NCI-H460 (cell line): ENCODE data around the gene OAT. TPM values are rescaled to one million over a fixed set of nuclear protein-coding genes. Genes with fewer than 3 reads are reported as not detected.

Experiments used
- DNase-seq: peaks from one replicate; pipeline ENCODE4 v3.0.0-alpha.2; 2016; ENCODE audit warnings: low read depth; ENCODE audit errors: extremely low read depth
- polyA plus RNA-seq: library from polyadenylated mRNA; depleted of rRNA; stranded (reverse); fragments of >200 nt; gene quantifications from 2 replicates; pipeline ENCODE4 v1.2.3, GENCODE V29; 2014; cell fraction: nucleus; rRNA removed
- total RNA-seq: library from RNA; depleted of rRNA; stranded (reverse); fragments of >200 nt; shearing (Covaris generic); gene quantifications from 2 replicates; pipeline ENCODE4 v1.2.3, GENCODE V29; 2014; rRNA removed

OAT gene
- total RNA-seq: 71.9 and 83.7 TPM in 2 replicates
- polyA plus RNA-seq: 73.5 and 103 TPM in 2 replicates

DNA sequence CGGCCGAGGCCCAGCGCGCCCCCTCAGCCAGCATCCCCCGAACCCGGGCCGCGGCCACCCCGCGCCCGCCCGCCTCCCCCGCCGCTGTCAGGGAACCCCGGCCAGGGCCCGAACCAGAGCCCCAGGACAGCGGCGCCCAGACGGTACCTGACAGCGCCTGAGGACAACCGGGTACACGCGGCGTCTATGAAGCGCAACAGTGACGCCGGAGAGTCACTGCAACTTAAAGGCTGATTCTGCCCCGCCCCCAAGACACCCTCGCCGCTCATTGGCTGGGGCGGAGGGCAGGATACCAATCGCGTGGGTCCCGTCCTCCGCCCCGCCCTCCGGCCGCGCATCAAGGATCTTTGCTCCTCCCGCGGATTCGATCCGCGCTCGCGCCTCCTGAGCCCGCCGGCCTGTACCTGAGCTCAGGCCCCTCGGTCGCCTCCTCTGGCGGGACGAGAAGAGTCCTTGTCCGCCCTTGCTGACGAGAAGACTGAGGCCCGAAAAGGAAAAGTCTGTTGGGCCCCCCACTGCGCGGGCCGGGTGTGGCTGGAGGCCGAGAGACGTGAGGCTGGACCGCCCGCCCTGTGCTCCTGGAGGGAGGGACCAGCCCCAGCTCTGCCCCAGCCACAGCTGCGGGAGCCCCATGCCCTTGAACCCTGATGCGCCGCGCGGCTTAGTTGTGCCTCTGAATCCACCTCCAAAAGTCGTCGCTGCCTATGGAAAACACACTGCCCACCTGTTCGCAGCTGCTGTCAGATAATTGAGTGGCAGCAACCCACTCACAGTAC is at the start of gene OAT:
TSS of gene OAT (minus strand) at position 198 of the 776 bp plus-strand sequence. CDS start 6,752 bp downstream, outside the sequence.
- peak; percentile 95 for DNase-seq

DNA sequence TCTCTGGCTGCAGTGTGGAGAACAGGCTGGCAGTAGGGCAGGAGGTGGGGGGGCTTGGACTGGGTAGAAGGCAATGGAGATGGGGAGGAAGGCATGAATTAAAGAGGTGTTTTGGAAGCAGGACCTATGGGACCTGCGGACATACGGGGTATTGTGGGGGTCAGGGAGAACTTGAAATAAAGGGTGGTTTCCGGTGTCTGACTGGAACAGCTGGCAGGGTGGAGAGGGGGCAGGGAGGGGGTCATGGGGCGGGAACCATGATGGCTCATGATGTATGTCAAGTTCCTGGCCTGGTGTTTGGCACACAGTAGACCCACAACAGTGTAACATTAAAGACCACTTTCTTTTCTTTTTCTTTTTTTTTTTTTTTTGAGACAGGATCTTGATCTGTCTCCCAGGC is 48.4 kb upstream of the OAT start:
- DNase-seq: no peak

DNA sequence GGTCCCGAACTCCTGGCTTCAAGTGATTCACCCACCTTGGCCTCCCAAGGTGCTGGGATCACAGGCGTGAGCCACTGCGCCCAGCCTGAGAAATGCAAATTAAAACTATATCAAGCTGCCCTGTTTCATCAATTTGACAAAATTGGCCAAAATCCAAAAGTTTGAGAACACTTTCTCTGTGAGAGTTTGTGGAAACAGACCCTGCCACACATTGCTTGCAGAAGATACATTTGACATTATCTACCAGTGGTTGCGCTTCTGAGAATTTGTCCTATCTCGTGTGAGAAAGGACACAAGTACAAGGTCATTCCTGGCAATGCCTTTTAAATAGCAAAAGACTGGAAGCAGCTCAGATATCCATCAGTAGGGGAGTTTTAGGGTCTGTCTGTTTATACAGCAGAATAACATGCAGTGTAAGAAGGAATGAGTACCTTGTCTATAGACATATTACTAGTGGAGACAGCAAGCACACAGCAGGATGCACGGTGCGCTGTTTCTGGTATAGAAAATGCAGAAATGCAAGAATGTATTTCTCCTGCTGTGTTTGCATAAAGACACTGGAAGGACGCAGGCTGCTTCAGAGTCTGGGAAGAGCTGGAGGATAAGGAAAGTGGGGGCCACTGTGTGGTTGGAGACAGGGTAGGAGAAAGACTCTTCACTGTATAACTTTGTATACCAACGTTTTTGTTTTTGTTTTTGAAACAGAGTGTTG is 47.2 kb upstream of the OAT start:
- no peak for DNase-seq

DNA sequence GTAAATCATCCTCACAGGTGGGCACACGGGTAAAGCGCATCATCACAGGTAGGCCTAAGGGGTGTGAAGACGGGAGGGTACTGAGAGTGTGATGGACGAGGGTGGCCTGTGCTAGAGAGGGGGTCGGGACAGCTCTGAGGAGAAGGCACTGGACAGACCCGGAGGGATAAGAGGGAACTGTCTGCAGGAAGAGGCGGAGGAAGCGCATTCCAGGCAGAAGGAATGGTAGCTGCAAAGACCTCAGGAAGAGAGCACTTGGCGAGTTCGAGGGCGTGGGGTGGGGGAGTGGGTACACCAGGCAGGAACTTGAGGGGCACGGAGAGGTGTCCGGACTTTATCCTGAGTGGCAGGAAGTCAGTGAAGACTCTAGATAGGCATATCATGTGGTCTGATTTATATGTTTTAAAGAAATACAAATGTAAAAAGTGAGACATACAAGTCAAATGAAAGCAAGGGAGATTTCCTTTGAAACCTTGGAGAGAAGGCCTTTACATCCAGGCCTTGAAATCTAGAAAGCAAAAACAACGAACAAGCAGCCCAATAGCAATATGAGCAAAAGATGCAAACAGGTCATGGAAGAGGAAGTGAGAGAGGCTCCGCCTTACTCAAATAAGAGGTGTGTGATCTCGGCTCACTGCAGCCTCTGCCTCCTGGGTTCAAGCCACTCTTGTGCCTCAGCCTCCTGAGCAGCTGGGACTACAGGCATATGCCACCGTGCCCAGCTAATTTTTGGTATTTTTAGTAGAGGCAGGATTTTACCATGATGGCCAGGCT is 46.5 kb upstream of the OAT start:
- DNase-seq: no peak

DNA sequence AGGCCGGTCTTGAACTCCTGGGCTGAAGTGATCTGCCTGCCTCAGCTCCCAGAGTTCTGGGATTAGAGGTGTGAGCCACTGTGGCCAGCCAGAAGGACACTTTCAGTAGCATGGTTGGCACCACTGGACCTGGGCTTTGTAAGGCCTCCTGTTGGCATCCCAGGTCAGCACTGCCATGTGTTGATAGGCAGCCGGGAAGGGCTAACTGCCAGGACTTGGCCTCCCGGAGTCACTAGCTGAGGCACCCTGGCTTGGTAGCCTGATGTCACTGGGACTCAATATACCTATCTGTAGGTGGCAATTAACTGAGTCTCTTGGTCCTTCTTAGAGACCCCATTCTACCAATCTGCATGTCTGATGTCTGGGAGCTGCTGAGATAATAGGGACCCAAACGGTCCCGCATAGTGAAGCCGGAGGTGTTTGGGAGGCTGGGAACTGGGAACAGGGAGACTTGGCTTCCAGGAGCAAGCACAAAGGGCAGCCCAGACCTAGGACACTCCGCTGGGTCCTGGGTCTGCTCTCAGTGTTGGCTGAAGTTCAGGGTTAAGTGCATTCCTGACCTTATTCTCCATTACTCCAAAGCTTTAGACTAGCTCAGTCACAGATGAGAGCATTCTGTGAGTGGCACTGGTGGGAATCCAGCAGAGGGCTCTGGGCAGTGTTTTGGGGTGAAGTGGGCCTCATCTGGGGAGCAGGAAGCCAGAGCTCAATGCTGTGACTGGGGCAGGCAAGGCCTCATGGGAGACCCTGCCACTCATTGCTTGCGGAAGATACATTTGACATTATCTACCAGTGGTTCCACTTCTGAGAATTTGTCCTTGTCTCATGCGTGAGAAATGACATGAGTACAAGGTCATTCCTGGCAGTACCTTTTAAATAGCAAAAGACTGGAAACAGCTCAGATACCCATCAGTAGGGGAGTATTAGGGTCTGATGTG is 45.6 kb upstream of the OAT start:
- DNase-seq: no peak

DNA sequence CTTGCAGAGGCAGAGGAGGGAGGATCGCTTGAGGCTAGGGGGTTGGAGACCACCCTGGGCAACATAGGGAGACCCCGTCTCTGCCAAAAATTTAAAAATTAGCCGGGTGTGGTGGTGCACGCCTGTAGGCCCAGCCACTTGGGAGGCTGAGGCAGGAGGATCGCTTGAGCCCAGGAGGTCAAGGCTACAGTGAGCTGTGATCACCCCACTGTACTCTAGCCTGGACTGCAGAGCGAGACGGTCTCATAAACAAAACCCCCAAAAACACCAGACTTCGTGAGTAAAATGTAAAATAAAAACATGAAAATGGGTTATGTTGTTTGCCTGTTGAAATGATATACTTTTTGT is 43.6 kb upstream of the OAT start:
- no peak for DNase-seq

DNA sequence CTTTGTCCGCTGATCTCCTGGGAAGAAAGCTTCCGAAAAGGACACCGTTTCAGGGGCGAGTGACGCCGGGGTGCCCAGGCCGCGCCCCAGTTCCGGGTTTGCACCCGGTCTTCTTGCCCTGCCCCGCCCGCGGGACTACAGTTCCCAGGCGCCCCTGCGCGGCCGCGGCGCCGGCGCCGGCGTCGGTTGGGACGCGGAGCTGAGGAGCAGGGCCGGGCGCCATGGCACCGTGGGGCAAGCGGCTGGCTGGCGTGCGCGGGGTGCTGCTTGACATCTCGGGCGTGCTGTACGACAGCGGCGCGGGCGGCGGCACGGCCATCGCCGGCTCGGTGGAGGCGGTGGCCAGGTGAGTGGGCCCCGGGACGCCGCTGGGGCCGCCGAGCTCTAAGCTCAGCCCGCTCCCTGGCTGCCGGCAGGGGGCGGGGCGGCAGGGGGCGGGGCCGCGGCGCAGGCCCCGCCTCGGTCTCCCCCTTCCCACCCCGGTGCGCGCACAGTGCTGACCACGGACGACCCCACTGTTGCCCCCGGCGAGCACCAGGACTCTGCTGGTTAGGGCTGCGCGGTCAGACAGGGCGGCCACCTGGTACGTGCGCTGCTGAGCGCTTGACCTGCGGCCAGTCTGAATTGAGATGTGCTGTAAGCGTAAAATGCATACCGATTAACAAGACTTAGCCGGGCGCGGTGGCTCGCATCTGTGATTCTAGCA is 43.1 kb upstream of the OAT start, which contains the start of gene LHPP:
TSS of gene LHPP (plus strand) at position 182 of the 706 bp plus-strand sequence. CDS start at position 222, 40 bp downstream.
- DNase-seq: peak; percentile 79

DNA sequence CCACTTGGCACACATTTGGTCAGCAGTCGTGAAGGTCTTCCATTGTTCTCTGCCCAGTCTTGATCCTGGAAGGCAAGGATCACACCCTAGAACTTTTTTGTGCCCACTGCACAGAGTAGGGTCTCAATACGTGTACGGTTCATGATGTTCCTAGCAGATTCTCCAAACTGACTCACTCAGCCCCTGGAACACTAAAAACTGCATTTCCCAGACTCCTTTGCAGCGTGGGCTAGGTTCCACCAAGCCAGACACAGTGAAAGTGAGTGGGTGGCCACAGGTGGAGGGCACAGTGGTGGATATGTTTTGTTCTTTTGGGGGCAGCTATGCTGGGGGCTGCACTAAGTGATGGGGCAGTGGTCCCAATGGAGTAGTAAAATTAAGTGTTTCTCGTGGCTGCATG is 41.4 kb upstream of the OAT start:
- DNase-seq: no peak

DNA sequence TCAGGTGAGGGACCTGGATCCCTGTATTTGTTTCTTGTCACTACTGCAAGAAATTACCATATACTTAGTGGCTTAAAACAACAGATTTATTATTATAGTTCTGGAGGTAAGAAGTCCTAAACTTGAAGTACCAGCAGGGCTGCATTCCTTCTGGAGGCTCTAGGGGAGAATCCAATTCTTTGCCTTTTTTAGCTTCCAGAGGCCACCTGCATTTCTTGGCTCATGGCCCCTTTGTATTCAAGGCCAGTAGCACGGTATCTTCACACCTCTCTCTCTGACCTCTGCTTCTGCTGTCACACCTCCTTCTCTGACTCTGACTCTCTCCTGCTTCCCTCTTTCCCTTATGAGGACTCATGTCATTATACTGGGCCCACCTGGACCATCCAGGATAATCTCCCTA is 40.7 kb upstream of the OAT start:
- DNase-seq: no peak

DNA sequence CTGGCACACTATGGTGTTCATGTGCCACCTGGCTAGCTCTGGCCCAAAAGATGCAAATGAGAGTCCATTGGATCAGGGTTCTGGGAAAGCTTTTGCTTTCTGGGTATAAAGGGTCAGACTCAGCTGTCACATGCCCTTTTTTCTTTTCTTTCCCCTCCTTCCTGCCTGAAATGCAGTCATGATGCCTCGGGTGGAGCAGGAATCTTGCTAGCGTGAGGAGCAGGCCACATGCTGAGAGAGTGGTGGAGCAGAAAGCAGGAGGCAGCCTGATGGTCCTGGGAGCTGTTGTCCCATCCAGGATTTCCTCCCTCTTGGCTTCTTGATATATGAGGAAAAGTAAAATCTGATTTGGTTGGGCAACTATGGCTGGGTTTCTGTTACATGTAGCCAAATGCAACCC is 40.2 kb upstream of the OAT start:
- DNase-seq: no peak

DNA sequence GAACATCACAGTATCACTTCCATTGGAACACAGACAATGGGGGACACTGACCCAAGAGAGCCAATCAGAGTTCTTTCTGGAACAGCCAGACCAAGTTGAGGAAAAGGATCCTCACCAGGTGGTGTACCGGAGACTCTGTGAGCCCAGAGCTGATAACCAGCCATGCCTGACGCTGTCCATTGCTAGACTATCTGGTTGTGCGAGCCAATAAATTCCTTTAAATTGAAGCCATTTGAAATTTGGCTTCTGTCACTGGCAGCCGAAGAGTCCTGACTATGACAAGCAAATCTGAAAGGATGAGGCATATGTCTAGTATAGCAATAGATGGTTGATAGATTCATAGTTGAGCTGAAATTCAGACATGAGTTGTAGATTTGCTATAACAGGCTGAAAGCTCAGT is 39.8 kb upstream of the OAT start:
- DNase-seq: no peak

DNA sequence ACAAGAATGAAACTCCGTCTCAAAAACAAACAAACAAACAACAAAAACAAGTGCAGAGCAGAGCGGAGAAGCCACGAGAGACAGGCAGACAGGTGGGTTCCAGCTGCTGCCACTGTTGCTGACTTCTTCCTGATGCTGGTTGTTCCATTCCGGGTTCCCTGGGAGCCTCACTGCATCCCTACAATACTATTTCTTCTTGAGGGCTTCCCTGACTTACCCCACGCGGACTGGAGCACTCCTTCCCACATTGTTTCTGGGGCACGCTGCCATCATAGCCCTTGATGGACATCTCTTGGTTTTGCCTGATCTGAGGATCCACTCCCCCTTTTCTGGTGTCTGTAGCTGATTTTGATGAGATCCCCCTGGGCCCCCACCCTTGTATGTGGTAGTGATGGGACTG is 36.7 kb upstream of the OAT start:
- DNase-seq: no peak

DNA sequence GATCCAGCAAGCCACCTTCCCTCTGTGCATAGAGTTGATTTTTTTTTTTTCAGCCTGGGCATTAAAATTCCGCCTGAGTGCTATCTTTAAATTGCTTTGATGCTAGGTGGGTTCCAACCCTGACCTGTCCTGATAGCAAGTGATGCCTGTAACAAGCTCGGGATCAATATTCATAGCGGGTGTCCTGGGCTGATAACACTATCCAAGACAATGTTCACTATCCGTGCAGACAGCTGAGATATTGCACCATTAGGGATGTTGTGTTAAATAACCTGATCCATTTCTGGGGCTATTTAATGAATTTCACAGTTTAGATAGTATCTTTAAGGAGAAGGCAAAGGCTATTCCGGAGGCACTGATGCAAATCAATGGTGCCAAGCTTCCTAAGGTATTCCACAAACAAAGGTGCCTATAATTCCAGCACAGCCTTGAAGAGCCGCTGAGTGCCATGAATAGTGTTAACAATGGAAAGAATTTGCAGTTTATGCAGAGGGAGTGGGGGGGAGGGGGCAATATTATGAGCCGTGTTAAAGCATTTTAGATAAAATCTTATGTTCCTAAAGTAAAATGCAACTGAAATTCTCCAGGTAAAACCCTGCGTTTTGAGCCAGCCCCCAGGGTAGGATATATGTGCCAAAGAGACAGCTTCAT is 35.4 kb upstream of the OAT start:
- no peak for DNase-seq

DNA sequence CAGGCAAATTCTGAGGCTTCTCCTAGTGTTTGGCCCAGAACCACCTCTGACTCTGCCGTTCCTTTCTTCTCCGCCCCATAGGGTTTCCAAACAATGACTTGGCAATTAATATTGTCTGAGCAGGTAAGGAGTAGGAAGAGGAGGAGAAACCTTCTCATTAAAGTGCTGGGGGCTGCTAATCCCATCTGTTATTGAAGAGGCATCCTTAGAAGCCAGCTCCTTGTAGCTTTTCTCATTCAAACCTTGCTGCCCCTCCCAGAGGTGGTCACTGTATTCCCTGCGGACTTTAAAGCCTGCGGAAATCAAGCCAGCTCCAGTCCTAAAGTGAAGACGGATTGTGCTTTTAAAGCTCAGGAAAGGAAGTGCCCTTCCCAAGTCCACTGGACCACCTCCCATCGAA is 32.6 kb upstream of the OAT start:
- DNase-seq: no peak

DNA sequence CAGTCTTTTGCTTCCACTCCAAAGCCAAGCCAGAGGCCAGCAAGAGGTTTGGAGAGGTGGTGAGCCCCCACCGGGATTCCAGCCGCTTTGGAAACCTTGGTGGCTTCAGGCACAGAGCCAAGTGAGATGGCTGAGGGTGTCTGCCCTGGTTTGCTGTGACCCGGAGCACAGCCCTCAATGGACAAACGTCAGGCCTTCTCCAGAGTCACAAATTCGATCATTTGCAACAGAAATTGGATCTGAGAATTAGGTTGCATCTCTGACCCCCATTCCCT is 32.0 kb upstream of the OAT start:
- no peak for DNase-seq

DNA sequence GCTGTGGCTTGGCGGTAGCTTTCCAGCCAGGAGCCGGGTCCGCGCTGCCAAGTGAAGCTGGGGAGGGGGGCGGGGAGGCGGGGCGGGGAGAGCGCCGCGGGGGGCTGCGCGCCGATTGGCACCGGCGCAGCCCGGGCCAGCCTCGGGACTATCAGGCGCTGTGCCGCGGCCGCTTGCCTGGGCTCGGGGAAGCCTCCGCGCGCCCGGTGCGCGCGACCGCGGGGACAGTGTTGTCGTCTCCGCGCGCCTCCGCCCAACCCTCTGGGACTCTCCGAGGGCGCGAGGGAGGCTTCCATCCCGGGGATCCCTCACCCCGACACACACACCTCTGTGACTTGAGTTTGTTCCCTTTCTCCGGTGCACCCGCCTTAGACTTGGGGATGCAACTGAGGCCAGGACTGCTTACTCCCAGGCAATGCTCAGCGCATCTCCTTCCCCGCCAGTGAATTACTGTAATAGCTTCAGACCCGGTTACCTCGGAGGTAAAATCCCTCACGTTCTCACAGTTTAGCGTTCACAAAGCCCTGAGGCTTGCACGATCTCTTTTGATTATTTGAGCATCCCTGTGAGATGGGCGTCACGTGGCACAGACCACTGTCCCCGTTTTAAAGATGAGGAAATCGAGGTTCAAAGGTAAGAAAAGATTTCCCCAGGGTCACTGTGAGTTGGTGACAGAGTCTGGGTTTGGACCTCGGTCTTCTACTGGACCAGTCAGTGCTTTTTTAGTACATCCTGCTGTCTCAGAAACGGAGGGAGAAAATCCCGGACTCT is 31.5 kb upstream of the OAT start, which contains the start of gene NKX1-2:
TSS of gene NKX1-2 (minus strand) at position 24 of the 771 bp plus-strand sequence. CDS start 92 bp downstream, outside the sequence.
- DNase-seq: no peak

DNA sequence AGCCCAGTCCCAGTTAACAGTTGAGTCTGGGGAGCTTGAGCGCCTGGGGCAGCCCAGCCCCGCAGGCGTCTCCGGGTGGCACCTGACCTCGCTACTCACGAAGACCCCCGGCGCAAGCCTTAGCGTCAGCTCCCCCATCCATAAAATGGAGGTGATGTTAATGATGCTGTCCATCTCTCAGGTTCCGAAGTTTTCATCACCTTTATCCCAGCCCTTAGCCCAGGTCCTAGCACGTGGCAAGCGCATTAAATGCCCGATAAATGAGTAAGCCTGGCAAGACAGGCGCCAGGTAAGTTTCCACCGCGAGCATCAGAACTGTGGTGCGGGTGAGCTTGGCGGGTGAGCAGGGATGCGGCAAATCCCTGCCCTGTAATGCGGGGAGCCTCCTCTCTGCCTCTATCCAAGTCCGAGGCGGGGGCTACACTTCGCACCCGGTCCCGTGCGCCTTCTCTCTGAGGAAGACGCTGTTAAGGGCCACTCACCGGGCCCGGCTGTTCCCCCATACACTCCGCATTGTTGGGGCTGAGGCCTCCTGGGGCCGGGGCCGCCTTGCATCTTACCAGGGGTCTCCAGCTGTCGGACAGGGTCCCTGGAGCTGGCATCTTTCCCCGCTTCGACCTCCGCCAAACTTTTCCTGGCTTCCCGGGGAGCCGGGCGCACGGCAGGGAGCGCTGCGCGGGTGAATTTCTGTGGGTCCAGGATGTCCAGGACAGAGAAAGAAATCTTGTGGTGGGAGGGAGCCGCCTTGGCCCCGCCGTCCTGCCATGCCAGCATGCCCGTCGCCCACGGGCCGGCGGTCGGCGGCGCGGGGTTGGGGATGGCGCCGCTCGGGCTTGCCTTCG is 30.7 kb upstream of the OAT start:
- DNase-seq: no peak
